Activated CD4-positive, alpha-beta memory T cell treated with anti-CD3 and anti-CD28 coated beads for 36 hours (primary cell): ENCODE data around the gene SLC41A3. TPM values are rescaled to one million over a fixed set of nuclear protein-coding genes. Genes with fewer than 3 reads are reported as not detected.
"Not testable (repeated sequence)": the region's sequence is repeated elsewhere in the genome, so short reads cannot be mapped to it uniquely, and the experiment has no call there.

Source experiments
- CTCF ChIA-PET: fragments of 350-600 bp; sonication (Branson Sonifier 250); formaldehyde crosslinking; loops from one replicate; lab custom pipeline; 2021; ENCODE audit warnings: antibody characterized with exemption, inconsistent platforms; lab: Charles Lee
- POLR2A ChIA-PET: fragments of 350-600 bp; sonication (Branson Sonifier 250); formaldehyde crosslinking; loops from one replicate; lab custom pipeline; 2021; ENCODE audit warnings: antibody characterized with exemption; lab: Charles Lee
- DNase-seq: peaks from one replicate; pipeline ENCODE4 v3.0.0-alpha.2; 2020
- H3K27ac Mint-ChIP-seq: one replicate; pipeline ENCODE4 v1.8.0; 2021; ENCODE audit warnings: mixed read lengths
- H3K27me3 Mint-ChIP-seq: one replicate; pipeline ENCODE4 v1.8.0; 2021; ENCODE audit warnings: mixed read lengths
- H3K36me3 Mint-ChIP-seq: one replicate; pipeline ENCODE4 v1.8.0; 2021; ENCODE audit warnings: mixed read lengths
- H3K4me1 Mint-ChIP-seq: one replicate; pipeline ENCODE4 v1.8.0; 2021; ENCODE audit warnings: low read depth, mixed read lengths
- H3K4me3 Mint-ChIP-seq: one replicate; pipeline ENCODE4 v1.8.0; 2021; ENCODE audit warnings: mild to moderate bottlenecking, mixed read lengths
- H3K9me3 Mint-ChIP-seq: one replicate; pipeline ENCODE4 v1.8.0; 2021; ENCODE audit warnings: mixed read lengths
- intact Hi-C: fragments of 100-400 bp; cut with micrococcal nuclease; formaldehyde crosslinking; loops from one replicate; pipeline ENCODE4 v1.15.1; 2023
- total RNA-seq, 2 experiments: library from RNA; stranded (reverse); gene quantifications; one replicate each; pipeline ENCODE4 v1.2.3, GENCODE V29; 2021

Gene SLC41A3
- total RNA-seq, 2 experiments from 2014 or later, result 26.3 to 27.3 TPM

DNA sequence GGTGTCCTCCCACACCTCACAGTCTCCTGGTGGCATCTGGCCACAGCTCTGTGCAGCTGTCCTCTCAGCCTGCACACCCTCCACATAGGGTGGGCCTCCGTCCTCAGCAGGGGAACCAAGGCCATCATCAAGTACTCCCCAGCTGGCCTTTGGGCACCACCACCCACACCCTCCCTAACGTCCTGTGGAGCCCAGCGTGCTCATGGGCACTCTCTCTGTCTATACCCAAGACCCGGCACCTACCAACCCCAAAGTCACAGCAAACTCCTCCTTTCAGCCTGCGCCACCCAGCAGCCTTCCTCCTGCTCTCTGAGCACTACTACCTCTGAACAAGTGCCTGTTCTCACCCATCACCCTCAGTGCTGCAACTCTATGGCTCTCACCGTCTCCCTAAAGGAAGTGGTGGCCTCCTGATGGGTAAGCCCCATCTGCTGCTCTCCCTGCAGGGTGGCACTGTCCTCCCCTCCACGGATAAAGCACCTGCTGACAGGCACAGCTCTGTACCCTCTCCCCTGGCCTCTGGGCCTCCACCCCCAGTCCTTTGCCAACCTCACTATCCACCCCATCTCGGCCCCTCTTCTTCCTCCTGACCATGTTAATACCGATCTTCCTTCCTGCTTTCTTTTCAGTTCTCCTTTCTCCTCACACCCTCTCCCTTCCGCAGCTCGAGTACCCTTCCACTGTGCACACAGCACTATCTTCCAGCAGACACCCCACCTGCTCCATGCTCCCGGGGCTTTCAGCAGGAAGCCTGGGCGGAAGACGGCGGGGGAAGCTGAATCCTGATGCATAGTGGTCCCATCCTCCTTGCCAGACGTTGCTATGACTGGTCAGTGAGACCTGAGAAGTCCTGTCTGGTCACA lies 31.5 kb downstream of the SLC41A3 start:
- no peak for DNase-seq
- Mint-ChIP-seq H3K9me3 (no peaks in the 10 kb centered on the region), H3K27ac (no peak overlapping the region), H3K36me3 (peaks cover 1% of the 10 kb centered on the region), H3K4me3 (no peak overlapping the region), H3K27me3 (no peaks in the 10 kb centered on the region), H3K4me1 (peaks cover 10% of the 10 kb centered on the region)
- ChIA-PET POLR2A (no interaction called here), CTCF (no interaction called here)
- intact Hi-C loops, result no loop called here

DNA sequence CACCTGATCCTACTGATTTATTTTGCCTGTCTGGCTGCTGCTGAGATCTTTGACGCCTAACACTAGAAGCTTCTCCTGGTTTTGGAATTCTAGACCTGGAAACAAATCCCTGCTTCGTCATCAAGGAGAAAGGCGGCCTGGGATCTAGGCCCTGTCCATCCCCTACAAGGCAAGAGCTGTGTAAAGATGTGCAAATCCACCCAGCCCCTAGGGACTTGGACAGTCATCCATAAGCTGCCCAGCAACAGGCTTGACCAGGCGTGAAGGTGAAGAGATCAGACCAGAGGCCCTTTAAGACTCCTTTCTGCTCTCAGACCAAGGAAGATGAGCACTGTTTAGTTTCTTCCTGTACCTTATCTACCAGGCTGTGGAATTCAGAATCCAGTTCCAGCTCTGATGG lies 32.2 kb downstream of the SLC41A3 start:
- intact Hi-C loops, result no loop called here
- CTCF ChIA-PET, result no interaction called here

DNA sequence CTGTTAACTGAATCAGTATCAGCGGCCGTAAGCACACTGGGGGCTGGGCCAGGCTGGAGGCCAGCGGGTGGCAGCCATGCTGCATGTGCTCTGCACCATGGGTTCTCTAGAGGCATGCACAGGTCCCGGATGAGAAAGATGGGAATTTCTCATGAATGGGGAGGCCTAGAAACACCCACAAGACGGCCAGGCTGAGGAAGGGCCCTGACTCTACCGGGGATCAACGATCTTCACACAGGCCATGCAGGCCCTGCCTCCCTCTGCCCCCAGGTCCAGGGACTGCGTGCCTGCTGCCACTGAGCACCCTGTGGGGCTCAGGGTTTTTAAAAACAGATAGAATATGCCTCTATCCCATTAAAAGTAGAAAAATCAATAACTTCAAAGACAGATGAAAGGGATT lies 32.7 kb downstream of the SLC41A3 start:
- H3K27ac Mint-ChIP-seq, result no peak overlapping the region
- POLR2A ChIA-PET, result no interaction called here
- CTCF ChIA-PET, result no interaction called here

More for the DNA sequence above, 32.2 kb downstream of the SLC41A3 start:
- Mint-ChIP-seq H3K4me1 (peaks cover 10% of the 10 kb centered on the region), H3K36me3 (peaks cover 1% of the 10 kb centered on the region), H3K27ac (no peak overlapping the region), H3K9me3 (no peaks in the 10 kb centered on the region), H3K4me3 (no peak overlapping the region), H3K27me3 (no peaks in the 10 kb centered on the region)
- no peak for DNase-seq
- POLR2A ChIA-PET, result no interaction called here

DNA sequence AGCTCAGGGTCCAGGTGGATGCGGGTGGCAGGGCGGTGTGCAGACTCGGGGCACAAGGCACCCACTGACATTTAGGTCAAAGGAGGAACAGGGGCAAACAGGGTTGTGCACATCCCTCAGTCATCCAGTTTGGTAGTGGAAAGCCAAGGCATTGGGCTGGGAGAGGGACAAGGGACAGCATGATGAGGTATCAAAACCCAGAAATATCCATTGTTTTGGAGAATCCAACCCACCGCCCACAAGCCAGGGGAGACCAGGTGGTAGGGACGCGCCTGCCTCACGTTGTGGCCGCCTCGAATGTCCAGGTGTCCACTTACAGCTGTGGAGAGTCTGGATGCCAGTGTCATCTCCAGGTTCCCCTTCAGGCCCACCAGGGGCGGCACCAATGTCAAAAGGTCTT lies 33.3 kb downstream of the SLC41A3 start:
- peaks cover 1% of the 10 kb centered on the region for H3K36me3 Mint-ChIP-seq
- intact Hi-C loops, result no loop called here
- no peaks in the 10 kb centered on the region for H3K9me3 Mint-ChIP-seq
- DNase-seq, result no peak
- CTCF ChIA-PET, result no interaction called here
- H3K27ac Mint-ChIP-seq, result no peak overlapping the region
- H3K27me3 Mint-ChIP-seq, result no peaks in the 10 kb centered on the region
- H3K4me1 Mint-ChIP-seq, result peaks cover 10% of the 10 kb centered on the region
- H3K4me3 Mint-ChIP-seq, result no peak overlapping the region
- POLR2A ChIA-PET, result no interaction called here

More for the DNA sequence above, 32.7 kb downstream of the SLC41A3 start:
- Mint-ChIP-seq H3K36me3 (peaks cover 1% of the 10 kb centered on the region), H3K4me3 (no peak overlapping the region), H3K9me3 (no peaks in the 10 kb centered on the region), H3K27me3 (no peaks in the 10 kb centered on the region), H3K4me1 (peaks cover 10% of the 10 kb centered on the region)
- intact Hi-C loops, result no loop called here
- DNase-seq, result no peak

DNA sequence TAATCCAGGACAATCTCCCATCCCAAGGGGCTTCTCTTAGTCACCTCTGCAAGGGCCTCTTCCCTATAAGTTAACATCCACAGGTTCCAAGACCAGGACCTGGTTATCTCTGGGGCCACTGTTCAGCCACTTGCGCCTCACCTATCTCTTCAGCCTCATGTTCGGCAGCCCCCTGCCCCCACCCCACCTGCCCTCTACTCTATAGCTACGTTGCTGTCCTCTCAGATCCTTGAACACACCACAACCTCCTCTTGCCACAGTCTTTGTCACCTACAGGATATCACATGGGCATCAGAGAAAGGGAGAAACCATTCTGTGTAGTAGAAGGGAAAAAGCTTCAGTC lies 33.9 kb downstream of the SLC41A3 start:
- no peak for DNase-seq
- no peaks in the 10 kb centered on the region for H3K27me3 Mint-ChIP-seq
- H3K9me3 Mint-ChIP-seq, result no peaks in the 10 kb centered on the region
- peaks cover 10% of the 10 kb centered on the region for H3K4me1 Mint-ChIP-seq
- peaks cover 1% of the 10 kb centered on the region for H3K36me3 Mint-ChIP-seq
- intact Hi-C loops, result no loop called here
- H3K4me3 Mint-ChIP-seq, result no peak overlapping the region
- CTCF ChIA-PET, result no interaction called here
- POLR2A ChIA-PET, result no interaction called here
- H3K27ac Mint-ChIP-seq, result no peak overlapping the region

DNA sequence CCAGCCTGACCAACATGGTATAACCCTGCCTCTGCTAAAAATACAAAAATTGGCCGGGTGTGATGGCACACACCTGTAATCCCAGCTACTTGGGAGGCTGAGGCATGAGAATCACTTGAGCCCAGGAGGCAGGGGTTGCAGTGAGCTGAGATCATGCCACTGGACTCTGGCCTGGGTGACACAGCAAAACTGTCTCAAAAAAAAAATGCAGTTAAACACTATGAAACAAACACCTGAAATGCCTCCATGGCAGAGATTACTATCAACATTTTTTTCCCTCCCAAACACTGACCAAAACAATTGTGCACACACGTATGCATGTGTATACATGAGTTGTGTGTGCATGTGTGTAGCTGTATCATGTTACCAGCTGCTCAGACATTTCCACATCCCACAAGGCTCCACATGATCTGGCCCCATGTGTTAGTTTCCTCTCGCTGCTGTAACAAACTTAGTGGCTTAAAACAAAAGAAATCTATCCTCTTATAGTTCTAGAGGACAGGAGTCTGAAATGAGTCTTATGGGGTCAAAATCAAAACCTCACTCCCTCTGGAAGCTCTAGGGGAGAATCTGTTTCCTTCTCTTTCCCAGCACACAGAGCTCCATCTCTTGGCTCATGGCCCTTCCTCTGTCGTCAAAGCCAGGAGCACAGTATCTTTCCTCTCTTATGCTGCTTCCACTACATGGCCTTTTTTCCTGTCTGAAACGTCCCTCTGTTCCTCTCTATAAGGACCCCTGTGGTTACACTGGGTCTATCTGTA lies 34.5 kb downstream of the SLC41A3 start:
- no peak for DNase-seq
- ChIA-PET POLR2A (no interaction called here), CTCF (no interaction called here)
- H3K27me3 Mint-ChIP-seq, result no peaks in the 10 kb centered on the region
- peaks cover 1% of the 10 kb centered on the region for H3K36me3 Mint-ChIP-seq
- no peak overlapping the region for H3K27ac Mint-ChIP-seq
- intact Hi-C loops, result no loop called here
- H3K9me3 Mint-ChIP-seq, result no peaks in the 10 kb centered on the region
- H3K4me1 Mint-ChIP-seq, result peaks cover 10% of the 10 kb centered on the region
- no peak overlapping the region for H3K4me3 Mint-ChIP-seq

DNA sequence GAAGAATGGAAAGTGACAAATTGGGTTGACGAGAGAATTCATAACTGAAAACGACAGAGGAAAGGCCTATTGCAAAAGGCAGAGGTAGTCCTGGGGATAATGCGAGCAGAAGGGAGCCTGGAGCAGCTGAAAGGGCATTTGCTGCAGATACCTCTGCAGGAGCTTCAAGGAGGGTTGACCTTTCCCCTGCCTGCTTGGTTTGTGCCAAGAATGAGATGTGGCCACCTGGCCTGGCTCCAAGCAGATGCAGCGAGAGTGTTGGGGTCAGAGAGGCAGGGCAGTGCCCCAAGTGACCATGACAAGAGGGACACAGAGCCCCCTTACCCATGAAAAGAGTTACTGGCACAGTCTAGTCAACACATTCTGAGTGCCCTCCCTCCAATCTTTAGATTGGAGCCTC lies 43.5 kb downstream of the SLC41A3 start:
- no peak overlapping the region for H3K27ac Mint-ChIP-seq

DNA sequence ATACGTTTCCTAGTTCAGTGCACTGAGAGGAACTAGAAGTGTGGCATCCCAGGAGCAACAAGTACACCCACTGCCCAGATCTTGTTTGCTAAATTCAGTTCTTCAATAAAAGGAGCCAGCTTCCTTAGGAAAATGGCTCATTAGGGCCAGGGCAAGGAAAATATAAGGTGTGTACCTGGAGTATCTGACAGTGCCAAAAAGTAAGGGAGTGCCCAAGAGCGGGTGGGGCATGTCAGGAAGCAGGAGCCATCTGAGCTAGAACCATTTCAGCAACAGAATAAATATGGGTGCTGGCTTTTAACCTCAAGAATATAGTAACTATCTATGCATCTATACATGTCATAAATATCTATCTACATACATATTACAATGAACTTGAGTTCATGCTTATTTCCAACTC lies 44.1 kb downstream of the SLC41A3 start:
- ChIA-PET CTCF (no interaction called here), POLR2A (no interaction called here)
- no peak for DNase-seq
- intact Hi-C loops, result no loop called here
- H3K4me3 Mint-ChIP-seq, result no peak overlapping the region
- H3K27me3 Mint-ChIP-seq, result no peaks in the 10 kb centered on the region
- peaks cover 2% of the 10 kb centered on the region for H3K4me1 Mint-ChIP-seq
- H3K36me3 Mint-ChIP-seq, result peaks cover 39% of the 10 kb centered on the region
- H3K27ac Mint-ChIP-seq, result no peak overlapping the region
- H3K9me3 Mint-ChIP-seq, result peaks cover 8% of the 10 kb centered on the region

More for the DNA sequence above, 43.5 kb downstream of the SLC41A3 start:
- H3K36me3 Mint-ChIP-seq, result peaks cover 38% of the 10 kb centered on the region
- POLR2A ChIA-PET, result no interaction called here
- intact Hi-C loops, result no loop called here
- H3K4me3 Mint-ChIP-seq, result no peak overlapping the region
- H3K4me1 Mint-ChIP-seq, result no peaks in the 10 kb centered on the region
- peaks cover 8% of the 10 kb centered on the region for H3K9me3 Mint-ChIP-seq
- CTCF ChIA-PET, result no interaction called here
- no peaks in the 10 kb centered on the region for H3K27me3 Mint-ChIP-seq
- no peak for DNase-seq

DNA sequence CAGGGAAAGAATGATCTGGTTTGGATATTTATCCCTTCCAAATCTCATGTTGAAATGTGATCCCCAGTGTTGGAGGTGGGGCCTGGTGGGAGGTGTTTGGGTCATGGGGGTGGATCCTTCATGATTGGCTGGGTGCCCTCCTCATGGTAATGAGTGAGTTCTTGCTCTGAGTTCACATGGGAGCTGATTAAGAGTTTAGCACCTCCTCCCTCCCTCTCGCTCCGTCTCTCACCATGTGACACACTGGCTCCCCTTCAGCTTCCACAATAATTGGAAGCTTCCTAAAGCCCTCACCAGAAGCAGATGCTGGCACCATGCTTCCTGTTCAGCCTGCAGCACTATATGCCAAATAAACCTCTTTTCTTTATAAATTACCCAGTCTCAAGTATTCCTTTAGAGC lies 45.1 kb downstream of the SLC41A3 start:
- not testable (repeated sequence) for H3K27me3 Mint-ChIP-seq

DNA sequence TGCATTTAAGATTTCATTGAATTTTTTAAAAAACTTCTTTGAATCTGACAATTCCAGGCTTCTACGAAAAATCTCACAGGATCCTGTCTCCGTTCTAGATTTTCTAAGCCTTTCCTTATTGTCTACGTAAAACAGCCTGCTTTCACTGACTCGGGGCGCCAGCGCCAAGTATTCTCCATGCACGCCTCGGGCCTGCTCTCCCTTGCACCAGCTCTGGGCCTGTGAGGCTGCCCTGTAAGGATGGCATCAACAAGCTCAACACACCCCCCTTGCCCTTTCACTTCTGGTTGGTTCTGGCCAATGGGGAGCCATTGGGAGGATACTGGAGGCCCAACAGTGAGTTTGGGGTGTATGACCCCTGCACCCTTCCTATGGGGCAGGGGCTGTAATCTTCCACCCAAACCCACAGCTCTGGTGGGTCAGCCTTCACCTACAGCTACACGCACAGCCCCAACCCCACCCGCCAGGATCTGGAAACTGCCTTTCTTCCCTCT lies 47.8 kb downstream of the SLC41A3 start:
- Mint-ChIP-seq H3K27me3 (no peaks in the 10 kb centered on the region), H3K36me3 (peaks cover 38% of the 10 kb centered on the region), H3K4me3 (no peak overlapping the region), H3K9me3 (no peaks in the 10 kb centered on the region), H3K4me1 (peaks cover 4% of the 10 kb centered on the region), H3K27ac (no peak overlapping the region)
- ChIA-PET POLR2A (no interaction called here), CTCF (no interaction called here)
- no peak for DNase-seq
- intact Hi-C loops, result no loop called here

More for the DNA sequence above, 45.1 kb downstream of the SLC41A3 start:
- H3K4me3 Mint-ChIP-seq, POLR2A ChIA-PET, H3K4me1 Mint-ChIP-seq, H3K27ac Mint-ChIP-seq, H3K9me3 Mint-ChIP-seq, intact Hi-C loops, DNase-seq, CTCF ChIA-PET: not testable (repeated sequence)
- peaks cover 37% of the 10 kb centered on the region for H3K36me3 Mint-ChIP-seq

DNA sequence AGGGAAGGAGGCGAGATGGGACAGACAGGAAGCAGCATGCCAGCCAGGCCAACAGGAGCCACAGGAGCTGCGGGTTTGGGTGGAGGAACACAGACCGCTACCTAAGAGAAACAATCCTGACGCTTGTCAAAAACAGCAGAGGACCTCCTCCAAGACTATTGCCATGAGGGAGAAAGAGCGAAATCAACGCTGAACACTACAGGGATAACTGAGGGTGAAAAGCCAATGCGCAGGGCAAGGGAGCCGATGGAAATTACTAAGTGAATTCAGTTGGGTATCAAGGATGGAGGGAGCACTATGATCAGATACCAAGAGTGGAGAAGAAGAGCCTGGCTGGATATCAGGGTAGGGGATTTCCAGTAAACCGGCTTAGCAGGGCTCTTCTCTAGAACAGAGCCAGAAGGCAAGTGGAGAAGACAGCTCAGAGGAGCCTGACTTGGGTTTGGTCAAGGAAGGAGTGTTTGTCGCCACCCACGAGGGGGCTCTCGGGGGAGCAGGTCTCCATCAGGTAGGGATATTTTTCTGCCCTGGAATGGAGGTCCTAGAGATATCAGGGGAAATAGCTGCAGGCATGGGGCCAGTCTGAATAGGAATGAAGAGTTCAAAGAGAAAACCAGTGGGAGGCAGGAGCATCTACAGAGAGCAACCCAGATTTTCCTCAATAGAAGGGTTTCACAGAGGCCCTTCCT lies 48.4 kb downstream of the SLC41A3 start:
- Mint-ChIP-seq H3K4me3 (no peak overlapping the region), H3K4me1 (peaks cover 4% of the 10 kb centered on the region), H3K36me3 (peaks cover 39% of the 10 kb centered on the region), H3K9me3 (no peaks in the 10 kb centered on the region), H3K27ac (no peak overlapping the region), H3K27me3 (no peaks in the 10 kb centered on the region)
- POLR2A ChIA-PET, result no interaction called here
- no peak for DNase-seq
- intact Hi-C loops, result no loop called here
- CTCF ChIA-PET, result no interaction called here
